GM12878 (cell line): Measurements from ENCODE around the gene DBN1. TPM values are rescaled to one million over a fixed set of nuclear protein-coding genes. Genes with fewer than 3 reads are reported as not detected.
A peak's percentile ranks its signal among the peaks of the same experiment; 100 is the strongest.

Experiments
- ASH2L ChIP-seq: fragments of 300-600, 200-600 bp; sonication (generic); IDR thresholded peaks from 2 replicates; pipeline ENCODE4 v1.6.1; 2017; ENCODE audit warnings: low read depth, mild to moderate bottlenecking, borderline replicate concordance
- ATF3 ChIP-seq: IDR thresholded peaks from 2 replicates; pipeline ENCODE4 v1.6.1; 2011; ENCODE audit warnings: low read depth, mild to moderate bottlenecking, low read length, moderate library complexity, borderline replicate concordance; ENCODE audit errors: extremely low read depth
- ATF7 ChIP-seq: fragments of 450-650 bp; IDR thresholded peaks from 2 replicates; pipeline ENCODE4 v1.6.1; 2016; ENCODE audit warnings: low read depth, mild to moderate bottlenecking
- BACH1 ChIP-seq: fragments of 450-650 bp; IDR thresholded peaks from 2 replicates; pipeline ENCODE4 v1.6.1; 2017; ENCODE audit warnings: mild to moderate bottlenecking, borderline replicate concordance
- BHLHE40 ChIP-seq, 2 experiments: fragments of 450-650 bp in 1 of 2; IDR thresholded peaks; 2 replicates each; pipeline ENCODE4 v1.6.1; 2011 to 2017; ENCODE audit warnings: low read depth in 2 of 2, borderline replicate concordance in 1 of 2, improper control_type of control experiment in 1 of 2, low read length in 1 of 2, mild to moderate bottlenecking in 1 of 2
- BRCA1 ChIP-seq: IDR thresholded peaks from 2 replicates; pipeline ENCODE4 v1.6.1; 2011; ENCODE audit warnings: low read depth, low read length, improper control_type of control experiment
- CBFB ChIP-seq: IDR thresholded peaks from 2 replicates; pipeline ENCODE4 v1.6.1; 2016; ENCODE audit warnings: antibody characterized with exemption, low read depth
- CHD1 ChIP-seq: IDR thresholded peaks from 2 replicates; pipeline ENCODE4 v1.6.1; 2012; ENCODE audit warnings: low read depth, low read length, improper control_type of control experiment
- E2F4 ChIP-seq: IDR thresholded peaks from 2 replicates; pipeline ENCODE4 v1.6.1; 2012; ENCODE audit warnings: low read depth, low read length, improper control_type of control experiment
- FOXM1 ChIP-seq: IDR thresholded peaks from 2 replicates; pipeline ENCODE4 v1.6.1; 2012; ENCODE audit warnings: low read depth, mild to moderate bottlenecking, inconsistent platforms, low read length, moderate library complexity
- IRF4 ChIP-seq: IDR thresholded peaks from 2 replicates; pipeline ENCODE4 v1.6.1; 2011; ENCODE audit warnings: low read depth, low read length
- JUNB ChIP-seq: IDR thresholded peaks from 2 replicates; pipeline ENCODE4 v1.6.1; 2016; ENCODE audit warnings: antibody characterized with exemption, mild to moderate bottlenecking
- JUND ChIP-seq: IDR thresholded peaks from 2 replicates; pipeline ENCODE4 v1.6.1; 2012; ENCODE audit warnings: low read depth, mild to moderate bottlenecking, low read length, improper control_type of control experiment, moderate library complexity
- MEF2B ChIP-seq: fragments of 450-650 bp; IDR thresholded peaks from 2 replicates; pipeline ENCODE4 v1.6.1; 2018; ENCODE audit warnings: mild to moderate bottlenecking, moderate library complexity; ENCODE audit not compliant: partially characterized antibody, poor library complexity, severe bottlenecking
- NFYA ChIP-seq: IDR thresholded peaks from 2 replicates; pipeline ENCODE4 v1.6.1; 2011; ENCODE audit warnings: low read depth, mild to moderate bottlenecking, low read length, improper control_type of control experiment, borderline replicate concordance
- NFYB ChIP-seq: IDR thresholded peaks from 2 replicates; pipeline ENCODE4 v1.6.1; 2011; ENCODE audit warnings: low read depth, mild to moderate bottlenecking, low read length, improper control_type of control experiment, moderate library complexity; ENCODE audit not compliant: insufficient read depth
- NRF1 ChIP-seq: conservative IDR thresholded peaks from 2 replicates; pipeline ENCODE4 v1.6.1; 2011; ENCODE audit warnings: mild to moderate bottlenecking, low read depth, low read length, improper control_type of control experiment
- PAX5 ChIP-seq: IDR thresholded peaks from 2 replicates; pipeline ENCODE4 v1.6.1; 2011; ENCODE audit warnings: low read depth, low read length, borderline replicate concordance
- PAX8 ChIP-seq: fragments of 450-650 bp; IDR thresholded peaks from 2 replicates; pipeline ENCODE4 v1.6.1; 2017; ENCODE audit warnings: mild to moderate bottlenecking, moderate library complexity
- PKNOX1 ChIP-seq: fragments of 450-650 bp; IDR thresholded peaks from 2 replicates; pipeline ENCODE4 v1.6.1; 2016; ENCODE audit warnings: mild to moderate bottlenecking
- SMAD5 ChIP-seq: IDR thresholded peaks from 2 replicates; pipeline ENCODE4 v1.6.1; 2016; ENCODE audit warnings: antibody characterized with exemption, low read depth
- SUZ12 ChIP-seq: fragments of 200-600 bp; sonication (generic); IDR thresholded peaks from one replicate; pipeline ENCODE4 v1.6.1; 2018; ENCODE audit warnings: antibody characterized with exemption, mild to moderate bottlenecking; ENCODE audit not compliant: unreplicated experiment
- TARDBP ChIP-seq: IDR thresholded peaks from 2 replicates; pipeline ENCODE4 v1.6.1; 2016; ENCODE audit warnings: borderline replicate concordance
- TCF3 ChIP-seq: IDR thresholded peaks from 2 replicates; pipeline ENCODE4 v1.6.1; 2012; ENCODE audit warnings: low read depth, mild to moderate bottlenecking, low read length, borderline replicate concordance; ENCODE audit not compliant: insufficient read depth
- ZNF217 ChIP-seq: fragments of 450-650 bp; IDR thresholded peaks from 2 replicates; pipeline ENCODE4 v1.6.1; 2017; ENCODE audit warnings: antibody characterized with exemption, mild to moderate bottlenecking
- ZNF24 ChIP-seq: fragments of 450-650 bp; IDR thresholded peaks from 2 replicates; pipeline ENCODE4 v1.6.1; 2017; ENCODE audit warnings: antibody characterized with exemption, mild to moderate bottlenecking
- polyA plus RNA-seq, 11 experiments: library from polyadenylated mRNA; depleted of rRNA in 4 of 11; unstranded in 6 of 11; stranded (reverse) in 5 of 11; fragments of >200 nt; fragmentation: Nextera tagmentation in 4 of 11; fragmentation: Illumina TruSeq in 1 of 11; extraction: Ambion mirVana in 4 of 11; extraction: Trizol in 1 of 11; gene quantifications; 1 replicate in 1 of 11; 2 replicates in 10 of 11; pipeline versions ENCODE4 v1.2.1 to v1.2.3, GENCODE V29; 2011 to 2016; ENCODE audit warnings: inconsistent platforms in 2 of 11, missing spikeins in 2 of 11, low read depth in 1 of 11
- total RNA-seq, 4 experiments: library from RNA; depleted of rRNA in 3 of 4; stranded (reverse); fragments of >200 nt in 3 of 4; fragmentation: Illumina TruSeq in 1 of 4; extraction: Trizol in 1 of 4; gene quantifications; 2 replicates each; pipeline versions ENCODE4 v1.2.1 to v1.2.3, GENCODE V29; 2013 to 2021
- TF ChIP-seq, protein P1 (sequence below): fragments of 150-350 bp; IDR thresholded peaks from 2 replicates; pipeline ENCODE4 v1.6.1; 2014; ENCODE audit warnings: mild to moderate bottlenecking, low read depth, low read length
- TF ChIP-seq, protein P2 (sequence below): fragments of 450-650 bp; conservative IDR thresholded peaks from 2 replicates; pipeline ENCODE4 v1.6.1; 2017; ENCODE audit warnings: mild to moderate bottlenecking, moderate library complexity

The DBN1 gene
- total and polyA plus RNA-seq, 10 of the 15 experiments (the other 5 are each of a cell fraction or from before 2014, with no cell fraction given) = 0.18 to 81.0 (median 27.9) TPM

DNA sequence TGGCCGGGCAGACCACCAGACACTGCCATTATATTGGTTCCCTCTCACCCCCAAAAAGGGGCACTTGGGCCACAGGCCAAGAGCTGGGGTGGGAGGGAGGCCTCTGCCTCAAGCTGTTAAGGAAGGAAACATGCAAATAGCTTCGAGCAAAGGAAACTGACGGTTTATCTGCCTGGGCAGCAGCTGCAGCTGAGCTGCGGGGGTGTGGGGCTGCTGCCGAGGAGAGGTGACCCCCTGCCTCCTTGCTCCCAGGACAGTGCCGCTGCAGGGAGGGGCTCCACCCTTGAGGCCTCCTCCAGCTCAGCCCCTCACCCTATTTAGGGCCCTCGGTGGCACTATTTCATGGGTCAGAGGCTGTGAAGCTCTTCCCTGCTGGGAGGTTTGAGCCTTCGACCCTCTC is 35.4 kb upstream of the DBN1 start (continued):
- TF ChIP-seq BACH1 (no peak), ZNF217 (no peak), ASH2L (no peak), PAX5 (peak; percentile 22; the same call in 1 of the 2 replicates), FOXM1 (no peak), TCF3 (peak; percentile 91; the same call in 1 of the 2 replicates), JUNB (no peak), NRF1 (no peak), E2F4 (no peak), CHD1 (no peak), SMAD5 (no peak), NFYA (no peak), BHLHE40 (IDR thresholded peaks at IDR 0.05; ENCODE audit: borderline replicate concordance in 1 of 2, low read depth in 2 of 2, low read length in 1 of 2) (peak in 1 of 2 experiments; percentile 34; a peak in 1 of 4 replicates), PKNOX1 (no peak), JUND (no peak), CBFB (peak; percentile 52; the same call in 1 of the 2 replicates), ATF7 (no peak), PAX8 (no peak), ATF3 (no peak), ZNF24 (no peak), SUZ12 (no peak), NFYB (no peak), BRCA1 (no peak), MEF2B (no peak), TARDBP (no peak), IRF4 (no peak)
- TF ChIP-seq, protein P1, sequence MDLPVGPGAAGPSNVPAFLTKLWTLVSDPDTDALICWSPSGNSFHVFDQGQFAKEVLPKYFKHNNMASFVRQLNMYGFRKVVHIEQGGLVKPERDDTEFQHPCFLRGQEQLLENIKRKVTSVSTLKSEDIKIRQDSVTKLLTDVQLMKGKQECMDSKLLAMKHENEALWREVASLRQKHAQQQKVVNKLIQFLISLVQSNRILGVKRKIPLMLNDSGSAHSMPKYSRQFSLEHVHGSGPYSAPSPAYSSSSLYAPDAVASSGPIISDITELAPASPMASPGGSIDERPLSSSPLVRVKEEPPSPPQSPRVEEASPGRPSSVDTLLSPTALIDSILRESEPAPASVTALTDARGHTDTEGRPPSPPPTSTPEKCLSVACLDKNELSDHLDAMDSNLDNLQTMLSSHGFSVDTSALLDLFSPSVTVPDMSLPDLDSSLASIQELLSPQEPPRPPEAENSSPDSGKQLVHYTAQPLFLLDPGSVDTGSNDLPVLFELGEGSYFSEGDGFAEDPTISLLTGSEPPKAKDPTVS = no peak
- TF ChIP-seq, protein P2, sequence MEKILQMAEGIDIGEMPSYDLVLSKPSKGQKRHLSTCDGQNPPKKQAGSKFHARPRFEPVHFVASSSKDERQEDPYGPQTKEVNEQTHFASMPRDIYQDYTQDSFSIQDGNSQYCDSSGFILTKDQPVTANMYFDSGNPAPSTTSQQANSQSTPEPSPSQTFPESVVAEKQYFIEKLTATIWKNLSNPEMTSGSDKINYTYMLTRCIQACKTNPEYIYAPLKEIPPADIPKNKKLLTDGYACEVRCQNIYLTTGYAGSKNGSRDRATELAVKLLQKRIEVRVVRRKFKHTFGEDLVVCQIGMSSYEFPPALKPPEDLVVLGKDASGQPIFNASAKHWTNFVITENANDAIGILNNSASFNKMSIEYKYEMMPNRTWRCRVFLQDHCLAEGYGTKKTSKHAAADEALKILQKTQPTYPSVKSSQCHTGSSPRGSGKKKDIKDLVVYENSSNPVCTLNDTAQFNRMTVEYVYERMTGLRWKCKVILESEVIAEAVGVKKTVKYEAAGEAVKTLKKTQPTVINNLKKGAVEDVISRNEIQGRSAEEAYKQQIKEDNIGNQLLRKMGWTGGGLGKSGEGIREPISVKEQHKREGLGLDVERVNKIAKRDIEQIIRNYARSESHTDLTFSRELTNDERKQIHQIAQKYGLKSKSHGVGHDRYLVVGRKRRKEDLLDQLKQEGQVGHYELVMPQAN = no peak
